GM12891 (cell line): ENCODE results near the gene SDC3.

Source experiments
- PAX5 ChIP-seq: IDR thresholded peaks from 2 replicates; pipeline ENCODE4 v1.6.1; 2011; ENCODE audit warnings: low read length, moderate library complexity, mild to moderate bottlenecking; ENCODE audit not compliant: insufficient read depth, severe bottlenecking
- POLR2A ChIP-seq: IDR thresholded peaks from 2 replicates; pipeline ENCODE4 v1.6.1; 2011; ENCODE audit warnings: low read depth, low read length, control low read depth
- POLR2AphosphoS5 ChIP-seq: IDR thresholded peaks from 2 replicates; pipeline ENCODE4 v1.6.1; 2011; ENCODE audit warnings: low read depth, low read length, control low read depth
- SPI1 ChIP-seq: IDR thresholded peaks from 2 replicates; pipeline ENCODE4 v1.6.1; 2011; ENCODE audit warnings: low read depth, low read length, control low read depth
- TAF1 ChIP-seq: IDR thresholded peaks from 2 replicates; pipeline ENCODE4 v1.6.1; 2011; ENCODE audit warnings: low read depth, low read length, control low read depth

DNA sequence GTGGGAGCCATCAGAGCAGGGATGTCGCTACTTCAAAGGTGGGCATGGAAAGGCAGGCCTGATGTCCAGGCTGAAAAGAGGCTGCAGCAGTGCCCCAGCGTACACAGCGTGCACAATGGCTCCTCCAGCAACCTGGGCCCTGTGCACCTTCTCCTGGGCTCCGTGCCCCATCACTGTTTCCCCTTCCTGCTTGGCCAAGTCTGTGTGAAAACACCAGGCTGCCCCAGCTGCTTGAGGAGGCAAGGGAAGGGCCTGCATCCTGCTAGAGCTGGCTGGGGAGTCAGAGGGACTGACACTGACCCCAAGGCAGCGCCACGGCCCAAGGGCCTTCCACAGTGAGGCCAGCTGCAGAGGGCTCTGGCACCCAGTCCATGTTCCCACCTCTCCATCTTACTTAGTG is 33.4 kb downstream of the SDC3 start:
- TF ChIP-seq POLR2AphosphoS5 (no peak), POLR2A (no peak), TAF1 (no peak), SPI1 (no peak), PAX5 (no peak)
